Measurements from ENCODE around the gene HECTD2. TPM values are rescaled to one million over a fixed set of nuclear protein-coding genes. Genes with fewer than 3 reads are reported as not detected.

Gene HECTD2
- total RNA-seq, 1 donor from 2014 or later = 23.2 TPM

DNA sequence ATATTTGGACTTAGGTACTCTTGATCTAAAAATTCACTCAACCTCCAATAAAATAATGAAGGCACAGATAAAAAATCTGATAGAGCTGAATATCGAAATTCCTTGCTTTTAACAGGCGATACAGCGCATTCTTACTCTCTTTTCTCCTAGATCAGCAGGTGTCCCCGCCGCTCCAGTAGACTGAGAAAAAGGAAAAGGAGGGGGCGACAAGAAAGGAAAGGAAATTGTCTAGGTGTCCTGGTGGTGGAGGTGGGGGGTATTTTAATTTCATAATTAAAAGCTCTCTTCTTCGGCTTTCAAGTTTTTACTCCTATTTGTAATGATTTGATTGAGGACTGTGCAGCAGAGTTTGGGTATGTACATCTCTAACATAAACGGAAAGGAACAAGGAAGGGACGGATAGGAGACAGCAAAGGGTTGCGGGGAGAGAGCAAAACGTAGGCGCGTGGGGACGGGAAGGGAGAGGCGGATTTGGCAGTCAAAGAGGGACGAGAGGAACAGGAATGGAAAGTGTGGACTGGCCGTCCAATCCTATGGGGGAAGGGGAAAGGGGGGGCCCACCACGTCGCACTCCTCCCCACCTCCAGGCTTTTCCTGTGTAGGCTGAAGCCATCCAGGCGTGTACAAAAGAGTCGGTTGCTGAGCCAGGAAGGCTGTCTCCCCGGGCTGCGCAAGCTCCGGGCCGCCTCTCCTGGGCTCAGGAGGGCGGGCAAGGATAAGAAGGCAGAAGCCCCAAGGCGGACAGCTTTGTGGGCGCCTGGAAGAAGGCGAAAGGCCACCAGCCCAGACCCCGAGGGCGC, 875 bp upstream of the HECTD2 start:
- peaks cover 37% of the 10 kb centered on the region for H3K4me1 Mint-ChIP-seq
- peak overlapping the region; percentile 99 for H3K27ac Mint-ChIP-seq (ENCODE audit: unreplicated experiment)
- no peaks in the 10 kb centered on the region for H3K36me3 Mint-ChIP-seq (ENCODE audit: low read depth)
- TF ChIP-seq, protein P1, sequence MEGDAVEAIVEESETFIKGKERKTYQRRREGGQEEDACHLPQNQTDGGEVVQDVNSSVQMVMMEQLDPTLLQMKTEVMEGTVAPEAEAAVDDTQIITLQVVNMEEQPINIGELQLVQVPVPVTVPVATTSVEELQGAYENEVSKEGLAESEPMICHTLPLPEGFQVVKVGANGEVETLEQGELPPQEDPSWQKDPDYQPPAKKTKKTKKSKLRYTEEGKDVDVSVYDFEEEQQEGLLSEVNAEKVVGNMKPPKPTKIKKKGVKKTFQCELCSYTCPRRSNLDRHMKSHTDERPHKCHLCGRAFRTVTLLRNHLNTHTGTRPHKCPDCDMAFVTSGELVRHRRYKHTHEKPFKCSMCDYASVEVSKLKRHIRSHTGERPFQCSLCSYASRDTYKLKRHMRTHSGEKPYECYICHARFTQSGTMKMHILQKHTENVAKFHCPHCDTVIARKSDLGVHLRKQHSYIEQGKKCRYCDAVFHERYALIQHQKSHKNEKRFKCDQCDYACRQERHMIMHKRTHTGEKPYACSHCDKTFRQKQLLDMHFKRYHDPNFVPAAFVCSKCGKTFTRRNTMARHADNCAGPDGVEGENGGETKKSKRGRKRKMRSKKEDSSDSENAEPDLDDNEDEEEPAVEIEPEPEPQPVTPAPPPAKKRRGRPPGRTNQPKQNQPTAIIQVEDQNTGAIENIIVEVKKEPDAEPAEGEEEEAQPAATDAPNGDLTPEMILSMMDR (conservative IDR thresholded peaks at IDR 0.05) = no peak
- H3K27me3 Mint-ChIP-seq (ENCODE audit: low read depth) = no peaks in the 10 kb centered on the region
- H3K9me3 Mint-ChIP-seq = no peaks in the 10 kb centered on the region
- DNase-seq (ENCODE audit: low read depth, low spot score) = peak; percentile 55
- H3K4me3 Mint-ChIP-seq = peak overlapping the region; percentile 88

GRCh38 chr10:91410638-91411371, 661 bp downstream of the HECTD2 start:
- H3K4me1 Mint-ChIP-seq = peaks cover 41% of the 10 kb centered on the region
- H3K9me3 Mint-ChIP-seq = no peaks in the 10 kb centered on the region
- no peak for DNase-seq (ENCODE audit: low read depth, low spot score)
- TF ChIP-seq, protein P1 (conservative IDR thresholded peaks at IDR 0.05) = peak; percentile 32
- peak overlapping the region; percentile 91 for H3K4me3 Mint-ChIP-seq
- no peaks in the 10 kb centered on the region for H3K36me3 Mint-ChIP-seq (ENCODE audit: low read depth)
- H3K27ac Mint-ChIP-seq (ENCODE audit: unreplicated experiment) = peak overlapping the region; percentile 99
- no peaks in the 10 kb centered on the region for H3K27me3 Mint-ChIP-seq (ENCODE audit: low read depth)

GRCh38 chr10:91411621-91412020, 1.5 kb downstream of the HECTD2 start:
- no peak for DNase-seq (ENCODE audit: low read depth, low spot score)
- TF ChIP-seq, protein P1 (conservative IDR thresholded peaks at IDR 0.05) = no peak
- no peaks in the 10 kb centered on the region for H3K9me3 Mint-ChIP-seq
- no peak overlapping the region for H3K27ac Mint-ChIP-seq (ENCODE audit: unreplicated experiment)
- no peaks in the 10 kb centered on the region for H3K27me3 Mint-ChIP-seq (ENCODE audit: low read depth)
- H3K4me1 Mint-ChIP-seq = peaks cover 45% of the 10 kb centered on the region
- peak overlapping the region; percentile 91 for H3K4me3 Mint-ChIP-seq
- no peaks in the 10 kb centered on the region for H3K36me3 Mint-ChIP-seq (ENCODE audit: low read depth)

GRCh38 chr10:91412354-91413087, 2.4 kb downstream of the HECTD2 start:
- Mint-ChIP-seq H3K27me3 (ENCODE audit: low read depth) (no peaks in the 10 kb centered on the region), H3K4me3 (peak overlapping the region; percentile 91), H3K4me1 (peaks cover 47% of the 10 kb centered on the region), H3K27ac (ENCODE audit: unreplicated experiment) (peak overlapping the region; percentile 14), H3K9me3 (no peaks in the 10 kb centered on the region), H3K36me3 (ENCODE audit: low read depth) (no peaks in the 10 kb centered on the region)
- DNase-seq (ENCODE audit: low read depth, low spot score) = no peak
- TF ChIP-seq, protein P1 (conservative IDR thresholded peaks at IDR 0.05) = no peak

- Mint-ChIP-seq H3K36me3 (ENCODE audit: low read depth) (no peaks in the 10 kb centered on the region), H3K4me1 (peaks cover 31% of the 10 kb centered on the region), H3K27me3 (ENCODE audit: low read depth) (no peaks in the 10 kb centered on the region), H3K9me3 (no peaks in the 10 kb centered on the region), H3K27ac (ENCODE audit: unreplicated experiment) (no peak overlapping the region), H3K4me3 (no peak overlapping the region)
- TF ChIP-seq, protein P1 (conservative IDR thresholded peaks at IDR 0.05) = no peak
- no peak for DNase-seq (ENCODE audit: low read depth, low spot score)
Measured at GRCh38 chr10:91415816-91416215, 5.7 kb downstream of the HECTD2 start.
